Endothelial cell of umbilical vein (primary cell): ENCODE measurements around the gene GPA33. TPM values are rescaled to one million over a fixed set of nuclear protein-coding genes. Genes with fewer than 3 reads are reported as not detected.

Experiments
- BruUV-seq: library from RNA; stranded (reverse); fragments of 400-500 nt; replicated peaks from 2 replicates; lab custom pipeline; 2021; lab: Mats Ljungman, UMichigan
- CTCF ChIA-PET: fragments of 300-600, 350-600 bp; sonication (Branson Sonifier 250); formaldehyde crosslinking; loops from one replicate; lab custom pipeline; 2021; ENCODE audit warnings: antibody characterized with exemption, inconsistent platforms; lab: Charles Lee
- POLR2A ChIA-PET: fragments of 300-600, 350-600 bp; sonication (Branson Sonifier 250); formaldehyde crosslinking; loops from one replicate; lab custom pipeline; 2021; ENCODE audit warnings: antibody characterized with exemption, inconsistent platforms; lab: Charles Lee
- DNase-seq: peaks from one replicate; pipeline ENCODE4 v3.0.0-alpha.2; 2011; ENCODE audit warnings: low read depth, low spot score
- FAIRE-seq: peaks from 2 replicates; lab custom pipeline; 2011; peaks lifted over from hg19 to GRCh38; lab: Jason Lieb, UNC
- H2AFZ ChIP-seq: 2 replicates; pipeline ENCODE4 v1.6.0; 2012; ENCODE audit warnings: low read depth, low read length, control low read depth, inconsistent platforms
- H3K27ac ChIP-seq: 2 replicates; pipeline ENCODE4 v1.5.1; 2011; ENCODE audit warnings: low read depth, mild to moderate bottlenecking, control low read depth, low read length, moderate library complexity; ENCODE audit not compliant: insufficient read depth
- H3K27me3 ChIP-seq, 2 experiments: 2 replicates each; pipeline versions ENCODE4 v1.6.0 to v1.6.1; 2011; ENCODE audit warnings: low read length in 2 of 2, mixed read lengths in 1 of 2; ENCODE audit not compliant: control insufficient read depth in 2 of 2, insufficient read depth in 2 of 2
- H3K36me3 ChIP-seq, 2 experiments: 2 replicates in 1 of 2; 3 replicates in 1 of 2; pipeline ENCODE4 v1.5.1; 2011; ENCODE audit warnings: low read length in 2 of 2, mild to moderate bottlenecking in 1 of 2, moderate library complexity in 1 of 2; ENCODE audit not compliant: control insufficient read depth in 2 of 2, insufficient read depth in 2 of 2; ENCODE audit errors: extremely low read depth in 1 of 2
- H3K4me1 ChIP-seq: 3 replicates; pipeline ENCODE4 v1.5.1; 2011; ENCODE audit warnings: mild to moderate bottlenecking, low read length; ENCODE audit not compliant: control insufficient read depth, insufficient read depth; ENCODE audit errors: extremely low read depth
- H3K4me2 ChIP-seq: 2 replicates; pipeline ENCODE4 v1.6.1; 2011; ENCODE audit warnings: low read length, control low read depth, mixed read lengths; ENCODE audit not compliant: insufficient read depth
- H3K4me3 ChIP-seq, 3 experiments: fragments of 200-600 bp in 1 of 3; sonication (generic), shearing (Covaris generic) in 1 of 3; replicated peaks in 1 of 3; 2 replicates each; pipeline ENCODE4 v1.5.1; 2011 to 2016; ENCODE audit warnings: control low read depth in 3 of 3, low read length in 3 of 3, mild to moderate bottlenecking in 2 of 3, inconsistent platforms in 1 of 3, low read depth in 1 of 3, moderate library complexity in 1 of 3; ENCODE audit not compliant: insufficient read depth in 1 of 3
- H3K79me2 ChIP-seq: 2 replicates; pipeline ENCODE4 v1.6.0; 2012; ENCODE audit warnings: low read length, inconsistent platforms; ENCODE audit not compliant: control insufficient read depth, insufficient read depth
- H3K9ac ChIP-seq: replicated peaks from 2 replicates; pipeline ENCODE3; 2011; ENCODE audit warnings: low read length, control low read depth; ENCODE audit not compliant: insufficient read depth; ENCODE audit errors: extremely low read depth
- H3K9me1 ChIP-seq: replicated peaks from 3 replicates; pipeline ENCODE4 v1.6.0; 2011; ENCODE audit warnings: mild to moderate bottlenecking, low read length; ENCODE audit not compliant: control insufficient read depth, insufficient read depth; ENCODE audit errors: extremely low read depth
- H3K9me3 ChIP-seq: replicated peaks from 2 replicates; pipeline ENCODE4 v1.5.1; 2012; ENCODE audit warnings: low read length, inconsistent platforms; ENCODE audit not compliant: control insufficient read depth, insufficient read depth
- H4K20me1 ChIP-seq: replicated peaks from 2 replicates; pipeline ENCODE3; 2011; ENCODE audit warnings: mild to moderate bottlenecking, low read length; ENCODE audit not compliant: control insufficient read depth, insufficient read depth; ENCODE audit errors: extremely low read depth
- CTCF ChIP-seq, 2 donors: IDR thresholded peaks; 1 replicate in 1 of 2; 2 replicates in 1 of 2; pipeline ENCODE4 v1.5.1; 2011; ENCODE audit warnings: low read length in 2 of 2, mild to moderate bottlenecking in 2 of 2, moderate library complexity in 2 of 2, control low read depth in 1 of 2, inconsistent platforms in 1 of 2, low read depth in 1 of 2; ENCODE audit not compliant: insufficient read depth in 1 of 2; ENCODE audit errors: extremely low read depth in 1 of 2
- EZH2 ChIP-seq: IDR thresholded peaks from 2 replicates; pipeline ENCODE4 v1.6.1; 2012; ENCODE audit warnings: borderline replicate concordance, low read depth, mild to moderate bottlenecking, moderate library complexity, low read length, inconsistent platforms; ENCODE audit not compliant: severe bottlenecking
- FOS ChIP-seq: IDR thresholded peaks from 2 replicates; pipeline ENCODE4 v1.6.1; 2011; ENCODE audit warnings: mild to moderate bottlenecking, low read length, moderate library complexity, borderline replicate concordance; ENCODE audit not compliant: insufficient read depth
- GATA2 ChIP-seq: IDR thresholded peaks from 2 replicates; pipeline ENCODE4 v1.7.0; 2011; ENCODE audit warnings: low read depth, mild to moderate bottlenecking, moderate library complexity, mixed read lengths, low read length; ENCODE audit not compliant: insufficient read length, insufficient read depth
- JUN ChIP-seq: IDR thresholded peaks from 2 replicates; pipeline ENCODE4 v1.6.1; 2011; ENCODE audit warnings: borderline replicate concordance, low read depth; ENCODE audit not compliant: insufficient read length, insufficient read depth
- MAX ChIP-seq: IDR thresholded peaks from 2 replicates; pipeline ENCODE4 v1.6.1; 2011; ENCODE audit not compliant: insufficient read depth, insufficient read length
- MYC ChIP-seq: IDR thresholded peaks from one replicate; pipeline ENCODE4 v1.6.1; 2011; ENCODE audit warnings: mild to moderate bottlenecking, low read depth, low read length
- POLR2A ChIP-seq: IDR thresholded peaks from 2 replicates; pipeline ENCODE4 v1.6.1; 2012; ENCODE audit warnings: low read depth, mild to moderate bottlenecking, control low read depth, low read length
- POLR2AphosphoS5 ChIP-seq: IDR thresholded peaks from 2 replicates; pipeline ENCODE4 v1.6.1; 2012; ENCODE audit warnings: low read depth, mild to moderate bottlenecking, control low read depth, low read length, moderate library complexity; ENCODE audit not compliant: insufficient read depth
- dilution Hi-C: fragments of 300-500 bp; cut with MboI; formaldehyde crosslinking; loops from one replicate; pipeline ENCODE4 v1.15.0; 2019; ENCODE audit warnings: low sequenced_read_pairs; ENCODE audit not compliant: extremely low pct_ligation_motif_present
- intact Hi-C: fragments of 100-400 bp; cut with micrococcal nuclease; formaldehyde crosslinking; loops from one replicate; pipeline ENCODE4 v1.10.0; 2022
- polyA plus RNA-seq, 4 experiments: library from polyadenylated mRNA; depleted of rRNA in 3 of 4; stranded (reverse) in 3 of 4; unstranded in 1 of 4; fragments of >200 nt; gene quantifications; 2 replicates each; pipeline versions ENCODE4 v1.2.1 to v1.2.3, GENCODE V29; 2011 to 2012; ENCODE audit warnings: missing spikeins in 1 of 4
- total RNA-seq: library from RNA; stranded (reverse); gene quantifications from 2 replicates; pipeline ENCODE4 v1.2.3, GENCODE V29; 2021

Gene GPA33
- total and polyA plus RNA-seq, 2 donors (not counting 3 experiments of a cell fraction or from before 2014, with no cell fraction given) = not detected

- Histone ChIP-seq H3K9ac (no peak overlapping the region), H3K4me3 (no peak overlapping the region), H3K9me3 (no peaks in the 10 kb centered on the region), H2AFZ (no peak overlapping the region), H3K4me1 (peaks cover 3% of the 10 kb centered on the region), H3K4me2 (no peak overlapping the region), H3K9me1 (no peaks in the 10 kb centered on the region), H4K20me1 (no peaks in the 10 kb centered on the region), H3K27ac (no peak overlapping the region), H3K27me3 (peaks cover 0 to 3% of the 10 kb centered on the region in 2 experiments), H3K79me2 (no peaks in the 10 kb centered on the region), H3K36me3 (no peaks in the 10 kb centered on the region)
- DNase-seq (no peak), FAIRE-seq (no peak)
- no peak for TF ChIP-seq JUN
- no peak for TF ChIP-seq FOS
- TF ChIP-seq GATA2 = no peak
- no peak for TF ChIP-seq POLR2A
- no peak for TF ChIP-seq MYC
- no peak for TF ChIP-seq POLR2AphosphoS5
- no peak for TF ChIP-seq CTCF (IDR thresholded peaks at IDR 0.05; ENCODE audit: extremely low read depth in 1 of 2, insufficient read depth in 1 of 2, low read depth in 1 of 2, low read length in 2 of 2)
- no peak for TF ChIP-seq MAX
- no peak for TF ChIP-seq EZH2
- dilution Hi-C loops = no loop called here
- ChIA-PET POLR2A (no interaction called here), CTCF (interaction anchor here (0.6 to 12.6 kb wide), 28 partner anchors 9 to 1134 kb away, joined by 3 to 509 read pairs (median 5); partner anchors contain the start of genes CREG1 and TADA1)
- intact Hi-C loops = loop anchor here (1.0 to 5.0 kb wide), 5 partner anchors 149 to 1135 kb away; no protein-coding TSS in a partner anchor
- BruUV-seq = no TSS peak
Observed at GRCh38 chr1:167059809-167060107, 30.4 kb downstream of the GPA33 start.
